ENCODE results near the gene SLC9A3.

DNA sequence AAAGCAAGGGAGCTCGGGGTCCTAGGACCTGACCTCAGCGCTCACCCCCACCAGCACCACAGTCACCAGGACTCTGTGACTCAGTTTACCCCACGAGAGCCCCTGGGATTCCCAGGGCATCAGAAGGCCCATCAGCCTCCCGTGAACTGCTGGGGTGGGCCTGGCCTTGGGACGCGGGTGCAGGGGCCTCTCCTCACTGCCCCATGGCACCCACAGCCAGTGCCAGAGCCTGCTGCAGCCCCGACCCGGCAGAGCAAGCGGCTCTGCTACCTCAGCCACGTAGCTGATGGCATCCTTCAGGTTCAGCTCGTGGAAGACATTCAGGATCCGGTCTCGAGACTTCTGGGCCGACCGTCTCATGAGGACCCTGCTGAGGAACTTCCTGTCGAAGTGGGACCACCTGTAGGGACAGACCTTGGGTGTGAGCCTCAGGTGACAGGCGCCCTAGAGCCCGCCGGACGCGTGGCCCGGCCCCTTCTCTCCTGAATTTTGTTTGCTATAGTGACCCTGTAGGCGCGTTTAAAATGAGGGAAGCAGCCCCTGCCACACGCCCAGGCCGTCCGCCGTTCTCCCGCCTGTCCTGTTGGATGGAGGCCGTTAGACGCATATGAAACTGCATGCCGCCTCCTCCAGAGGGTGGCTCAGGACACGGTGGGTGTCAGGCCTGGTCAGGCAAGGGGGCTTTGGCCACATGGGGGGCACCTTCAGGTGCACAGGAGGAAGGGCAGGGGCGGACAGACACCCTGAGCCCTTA, 44.5 kb downstream of the SLC9A3 start:
- TF ChIP-seq, protein P1, sequence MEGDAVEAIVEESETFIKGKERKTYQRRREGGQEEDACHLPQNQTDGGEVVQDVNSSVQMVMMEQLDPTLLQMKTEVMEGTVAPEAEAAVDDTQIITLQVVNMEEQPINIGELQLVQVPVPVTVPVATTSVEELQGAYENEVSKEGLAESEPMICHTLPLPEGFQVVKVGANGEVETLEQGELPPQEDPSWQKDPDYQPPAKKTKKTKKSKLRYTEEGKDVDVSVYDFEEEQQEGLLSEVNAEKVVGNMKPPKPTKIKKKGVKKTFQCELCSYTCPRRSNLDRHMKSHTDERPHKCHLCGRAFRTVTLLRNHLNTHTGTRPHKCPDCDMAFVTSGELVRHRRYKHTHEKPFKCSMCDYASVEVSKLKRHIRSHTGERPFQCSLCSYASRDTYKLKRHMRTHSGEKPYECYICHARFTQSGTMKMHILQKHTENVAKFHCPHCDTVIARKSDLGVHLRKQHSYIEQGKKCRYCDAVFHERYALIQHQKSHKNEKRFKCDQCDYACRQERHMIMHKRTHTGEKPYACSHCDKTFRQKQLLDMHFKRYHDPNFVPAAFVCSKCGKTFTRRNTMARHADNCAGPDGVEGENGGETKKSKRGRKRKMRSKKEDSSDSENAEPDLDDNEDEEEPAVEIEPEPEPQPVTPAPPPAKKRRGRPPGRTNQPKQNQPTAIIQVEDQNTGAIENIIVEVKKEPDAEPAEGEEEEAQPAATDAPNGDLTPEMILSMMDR (IDR thresholded peaks at IDR 0.05; ENCODE audit: low read depth, low read length, poor library complexity, severe bottlenecking): no peak
- TF ChIP-seq EZH2phosphoT487 (IDR thresholded peaks at IDR 0.05; ENCODE audit: borderline replicate concordance, low read length): no peak
